ENCODE measurements around the gene CEP295NL.
"Not testable (repeated sequence)": the region's sequence is repeated elsewhere in the genome, so short reads cannot be mapped to it uniquely, and the experiment has no call there.

Gene CEP295NL

GRCh38 chr17:78929908-78930775, 27.1 kb upstream of the CEP295NL start:
- DNase-seq (ENCODE audit: low spot score), result no peak

- DNase-seq (ENCODE audit: low spot score), result peak; percentile 68
Measured at GRCh38 chr17:78925662-78926555, 22.9 kb upstream of the CEP295NL start.

- DNase-seq (ENCODE audit: low spot score), result peak; percentile 91
Measured at GRCh38 chr17:78925234-78925633, 22.2 kb upstream of the CEP295NL start, which contains the start of gene TIMP2. TIMP2 (minus strand) TSS chr17:78925387; CDS start chr17:78925088, 299 bp downstream.

- no peak for DNase-seq (ENCODE audit: low spot score)
Measured at GRCh38 chr17:78924481-78925151, 21.6 kb upstream of the CEP295NL start.

GRCh38 chr17:78923660-78924453, 20.9 kb upstream of the CEP295NL start:
- no peak for DNase-seq (ENCODE audit: low spot score)

GRCh38 chr17:78922816-78923498, 20.0 kb upstream of the CEP295NL start:
- DNase-seq (ENCODE audit: low spot score), result peak; percentile 54

- peak; percentile 83 for DNase-seq (ENCODE audit: low spot score)
Measured at GRCh38 chr17:78921437-78921971, 18.5 kb upstream of the CEP295NL start.

GRCh38 chr17:78920528-78920927, 17.5 kb upstream of the CEP295NL start:
- no peak for DNase-seq (ENCODE audit: low spot score)

GRCh38 chr17:78919861-78920450, 17.0 kb upstream of the CEP295NL start:
- no peak for DNase-seq (ENCODE audit: low spot score)

- DNase-seq (ENCODE audit: low spot score), result no peak
Measured at GRCh38 chr17:78918979-78919378, 16.0 kb upstream of the CEP295NL start.

- DNase-seq (ENCODE audit: low spot score), result no peak
Measured at GRCh38 chr17:78917451-78918275, 14.7 kb upstream of the CEP295NL start.

- DNase-seq (ENCODE audit: low spot score), result no peak
Measured at GRCh38 chr17:78915872-78916632, 13.1 kb upstream of the CEP295NL start.

GRCh38 chr17:78913115-78913514, 10.1 kb upstream of the CEP295NL start:
- no peak for DNase-seq (ENCODE audit: low spot score)

- no peak for DNase-seq (ENCODE audit: low spot score)
Measured at GRCh38 chr17:78912082-78912481, 9.1 kb upstream of the CEP295NL start.

GRCh38 chr17:78911543-78911942, 8.5 kb upstream of the CEP295NL start:
- not testable (repeated sequence) for DNase-seq (ENCODE audit: low spot score)

GRCh38 chr17:78910497-78911284, 7.7 kb upstream of the CEP295NL start:
- DNase-seq (ENCODE audit: low spot score), result peak; percentile 69

GRCh38 chr17:78908426-78908825, 5.4 kb upstream of the CEP295NL start:
- DNase-seq (ENCODE audit: low spot score), result no peak

GRCh38 chr17:78905541-78905940, 2.5 kb upstream of the CEP295NL start:
- DNase-seq (ENCODE audit: low spot score), result no peak

Data from Ammon's horn (tissue), 1 donor.